ENCODE data around the gene CDK8. TPM values are rescaled to one million over a fixed set of nuclear protein-coding genes. Genes with fewer than 3 reads are reported as not detected.

The CDK8 gene
- total and polyA plus RNA-seq, 9 of the 15 experiments (the other 6 are each of a cell fraction or from before 2014, with no cell fraction given) = 11.3 to 33.7 (median 20.3) TPM

DNA sequence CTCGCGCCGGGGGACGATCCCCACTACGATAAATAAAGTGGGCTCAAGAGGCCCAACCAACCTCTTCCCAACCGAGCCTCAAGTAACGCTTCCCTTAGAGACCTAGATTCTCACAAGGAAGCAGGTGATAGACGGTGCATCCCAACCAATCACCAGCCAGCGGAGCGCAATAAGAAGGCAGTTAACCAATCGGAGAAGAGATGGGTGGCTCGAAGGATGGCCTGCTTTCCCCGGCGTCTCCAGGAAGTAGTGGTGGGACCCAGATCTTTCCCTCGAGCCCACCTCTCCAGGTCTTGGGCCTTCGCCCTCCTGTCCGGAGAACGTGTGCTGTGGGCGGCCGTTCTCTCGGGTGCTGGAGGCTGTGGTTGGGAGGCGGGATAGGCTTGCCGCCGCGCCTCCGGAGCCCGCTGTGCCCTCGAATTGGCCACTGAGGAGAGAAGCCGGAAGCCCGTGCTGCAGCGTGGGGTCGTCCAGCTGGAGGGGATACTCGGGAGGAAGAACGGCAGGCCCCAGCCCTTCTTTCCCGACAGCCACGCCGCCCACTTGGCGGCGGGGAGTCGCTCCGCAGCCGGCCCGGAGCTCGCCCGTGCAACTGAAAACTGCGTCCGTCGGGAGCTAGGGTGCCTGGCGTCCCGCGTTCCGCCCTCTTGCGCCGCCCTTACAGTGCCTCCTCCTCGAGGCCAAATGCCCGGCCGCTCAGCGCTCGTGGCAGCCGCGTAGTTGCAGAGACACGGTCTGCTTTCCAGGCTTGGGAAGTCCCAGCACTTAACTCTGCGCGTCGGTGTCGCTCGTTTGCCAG, 32.0 kb upstream of the CDK8 start, which contains the start of gene RNF6 (continued):
- TF ChIP-seq, protein P1, sequence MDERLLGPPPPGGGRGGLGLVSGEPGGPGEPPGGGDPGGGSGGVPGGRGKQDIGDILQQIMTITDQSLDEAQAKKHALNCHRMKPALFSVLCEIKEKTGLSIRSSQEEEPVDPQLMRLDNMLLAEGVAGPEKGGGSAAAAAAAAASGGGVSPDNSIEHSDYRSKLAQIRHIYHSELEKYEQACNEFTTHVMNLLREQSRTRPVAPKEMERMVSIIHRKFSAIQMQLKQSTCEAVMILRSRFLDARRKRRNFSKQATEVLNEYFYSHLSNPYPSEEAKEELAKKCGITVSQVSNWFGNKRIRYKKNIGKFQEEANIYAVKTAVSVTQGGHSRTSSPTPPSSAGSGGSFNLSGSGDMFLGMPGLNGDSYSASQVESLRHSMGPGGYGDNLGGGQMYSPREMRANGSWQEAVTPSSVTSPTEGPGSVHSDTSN (CRISPR knock-in tag; IDR thresholded peaks at IDR 0.05; ENCODE audit: low read depth) = peak; percentile 76
- TF ChIP-seq, protein P1 (tag; conservative IDR thresholded peaks at IDR 0.05; ENCODE audit: low read depth) = peak; percentile 97
- TF ChIP-seq ZNF324 (CRISPR knock-in tag; IDR thresholded peaks at IDR 0.05) = no peak
- no peak for TF ChIP-seq ZKSCAN1 (IDR thresholded peaks at IDR 0.05; ENCODE audit: low read depth, low read length)
- TF ChIP-seq HMG20A (CRISPR knock-in tag; conservative IDR thresholded peaks at IDR 0.05) = no peak
- peak; percentile 90 for TF ChIP-seq EP400 (IDR thresholded peaks at IDR 0.05)
- peak in 1 of 2 experiments; percentile 77; a peak in 2 of 4 replicates for TF ChIP-seq NONO (IDR thresholded peaks at IDR 0.05; ENCODE audit: low read depth in 2 of 2, low read length in 1 of 2)
- TF ChIP-seq MTF1 (CRISPR knock-in tag; IDR thresholded peaks at IDR 0.05; ENCODE audit: borderline replicate concordance) = no peak
- TF ChIP-seq, protein P2, sequence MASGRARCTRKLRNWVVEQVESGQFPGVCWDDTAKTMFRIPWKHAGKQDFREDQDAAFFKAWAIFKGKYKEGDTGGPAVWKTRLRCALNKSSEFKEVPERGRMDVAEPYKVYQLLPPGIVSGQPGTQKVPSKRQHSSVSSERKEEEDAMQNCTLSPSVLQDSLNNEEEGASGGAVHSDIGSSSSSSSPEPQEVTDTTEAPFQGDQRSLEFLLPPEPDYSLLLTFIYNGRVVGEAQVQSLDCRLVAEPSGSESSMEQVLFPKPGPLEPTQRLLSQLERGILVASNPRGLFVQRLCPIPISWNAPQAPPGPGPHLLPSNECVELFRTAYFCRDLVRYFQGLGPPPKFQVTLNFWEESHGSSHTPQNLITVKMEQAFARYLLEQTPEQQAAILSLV (tag; IDR thresholded peaks at IDR 0.05) = no peak
- peak; percentile 92 for TF ChIP-seq TAF1 (IDR thresholded peaks at IDR 0.05; ENCODE audit: control insufficient read depth, extremely low read depth, insufficient read depth, low read length, severe bottlenecking)
- TF ChIP-seq, protein P3, sequence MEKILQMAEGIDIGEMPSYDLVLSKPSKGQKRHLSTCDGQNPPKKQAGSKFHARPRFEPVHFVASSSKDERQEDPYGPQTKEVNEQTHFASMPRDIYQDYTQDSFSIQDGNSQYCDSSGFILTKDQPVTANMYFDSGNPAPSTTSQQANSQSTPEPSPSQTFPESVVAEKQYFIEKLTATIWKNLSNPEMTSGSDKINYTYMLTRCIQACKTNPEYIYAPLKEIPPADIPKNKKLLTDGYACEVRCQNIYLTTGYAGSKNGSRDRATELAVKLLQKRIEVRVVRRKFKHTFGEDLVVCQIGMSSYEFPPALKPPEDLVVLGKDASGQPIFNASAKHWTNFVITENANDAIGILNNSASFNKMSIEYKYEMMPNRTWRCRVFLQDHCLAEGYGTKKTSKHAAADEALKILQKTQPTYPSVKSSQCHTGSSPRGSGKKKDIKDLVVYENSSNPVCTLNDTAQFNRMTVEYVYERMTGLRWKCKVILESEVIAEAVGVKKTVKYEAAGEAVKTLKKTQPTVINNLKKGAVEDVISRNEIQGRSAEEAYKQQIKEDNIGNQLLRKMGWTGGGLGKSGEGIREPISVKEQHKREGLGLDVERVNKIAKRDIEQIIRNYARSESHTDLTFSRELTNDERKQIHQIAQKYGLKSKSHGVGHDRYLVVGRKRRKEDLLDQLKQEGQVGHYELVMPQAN (IDR thresholded peaks at IDR 0.05; ENCODE audit: borderline replicate concordance) = peak; percentile 63
- peak; percentile 20; the same call in 1 of the 2 replicates for TF ChIP-seq EGR1 (conservative IDR thresholded peaks at IDR 0.05)
- peak; percentile 54; the same call in 1 of the 2 replicates for TF ChIP-seq TRIM28 (IDR thresholded peaks at IDR 0.05)
- 0 out of 2 replicates have a peak, but pooled peaks have one; percentile 33 for TF ChIP-seq SLC30A9 (CRISPR knock-in tag; IDR thresholded peaks at IDR 0.05)
- peak; percentile 96 for TF ChIP-seq GABPB1 (CRISPR knock-in tag; IDR thresholded peaks at IDR 0.05)
- 0 out of 2 replicates have a peak, but pooled peaks have one; percentile 57 for TF ChIP-seq KAT7 (CRISPR knock-in tag; IDR thresholded peaks at IDR 0.05; ENCODE audit: borderline replicate concordance)
- no peak for TF ChIP-seq ZNF830 (CRISPR knock-in tag; IDR thresholded peaks at IDR 0.05)
- TF ChIP-seq DIDO1 (tag; IDR thresholded peaks at IDR 0.05; ENCODE audit: low read depth) = 0 out of 2 replicates have a peak, but pooled peaks have one; percentile 57
- TF ChIP-seq ESRRA (IDR thresholded peaks at IDR 0.05; ENCODE audit: borderline replicate concordance, low read depth) = peak; percentile 49; the same call in 1 of the 2 replicates
- TF ChIP-seq OTX1 (CRISPR knock-in tag; IDR thresholded peaks at IDR 0.05) = no peak
- no peak for TF ChIP-seq GATA2 (CRISPR knock-in tag; IDR thresholded peaks at IDR 0.05)
- TF ChIP-seq GTF2F1 (IDR thresholded peaks at IDR 0.05; ENCODE audit: low read depth, low read length) = peak; percentile 70; the same call in 1 of the 2 replicates

All from K562 (cell line).